RWPE2 (cell line): ENCODE measurements around the gene SOX12.
"Not testable (repeated sequence)": the region's sequence is repeated elsewhere in the genome, so short reads cannot be mapped to it uniquely, and the experiment has no call there.

ENCODE experiments used
- ATAC-seq: fragments of 200-7000 bp; cut with Tn5 transposase; 3 replicates; pipeline ENCODE4 v1.9.1; 2021; ENCODE audit warnings: low read depth
- DNase-seq: peaks from one replicate; pipeline ENCODE4 v3.0.0-alpha.2; 2020; ENCODE audit warnings: low spot score
- H3K27ac ChIP-seq: fragments of 450-650 bp; 2 replicates; pipeline ENCODE4 v1.5.1; 2017; ENCODE audit warnings: mild to moderate bottlenecking; ENCODE audit not compliant: poor library complexity, severe bottlenecking
- H3K27me3 ChIP-seq: fragments of 250-450 bp; sonication (Bioruptor Pico); 2 replicates; pipeline ENCODE4 v1.5.1; 2021; ENCODE audit warnings: mild to moderate bottlenecking, moderate library complexity; ENCODE audit not compliant: insufficient read depth, poor library complexity, severe bottlenecking
- H3K36me3 ChIP-seq: fragments of 250-450 bp; sonication (Bioruptor Pico); 2 replicates; pipeline ENCODE4 v1.5.1; 2020; ENCODE audit warnings: low read depth, mild to moderate bottlenecking, moderate library complexity
- H3K4me1 ChIP-seq: fragments of 250-450 bp; sonication (Bioruptor Pico); 2 replicates; pipeline ENCODE4 v1.5.1; 2021; ENCODE audit warnings: mild to moderate bottlenecking, moderate library complexity; ENCODE audit not compliant: insufficient read depth, poor library complexity, severe bottlenecking
- H3K4me3 ChIP-seq: fragments of 250-450 bp; sonication (Bioruptor Pico); 2 replicates; pipeline ENCODE4 v1.5.1; 2021; ENCODE audit warnings: mild to moderate bottlenecking, moderate library complexity; ENCODE audit not compliant: severe bottlenecking
- H3K9me3 ChIP-seq: fragments of 250-450 bp; sonication (Bioruptor Pico); 2 replicates; pipeline ENCODE4 v1.5.1; 2021; ENCODE audit warnings: mild to moderate bottlenecking, moderate library complexity; ENCODE audit not compliant: severe bottlenecking
- TF ChIP-seq, protein P1 (sequence below): fragments of 450-650 bp; IDR thresholded peaks from one replicate; pipeline ENCODE4 v1.5.1; 2017; ENCODE audit warnings: mild to moderate bottlenecking, moderate library complexity; ENCODE audit not compliant: poor library complexity, severe bottlenecking

The SOX12 gene

DNA sequence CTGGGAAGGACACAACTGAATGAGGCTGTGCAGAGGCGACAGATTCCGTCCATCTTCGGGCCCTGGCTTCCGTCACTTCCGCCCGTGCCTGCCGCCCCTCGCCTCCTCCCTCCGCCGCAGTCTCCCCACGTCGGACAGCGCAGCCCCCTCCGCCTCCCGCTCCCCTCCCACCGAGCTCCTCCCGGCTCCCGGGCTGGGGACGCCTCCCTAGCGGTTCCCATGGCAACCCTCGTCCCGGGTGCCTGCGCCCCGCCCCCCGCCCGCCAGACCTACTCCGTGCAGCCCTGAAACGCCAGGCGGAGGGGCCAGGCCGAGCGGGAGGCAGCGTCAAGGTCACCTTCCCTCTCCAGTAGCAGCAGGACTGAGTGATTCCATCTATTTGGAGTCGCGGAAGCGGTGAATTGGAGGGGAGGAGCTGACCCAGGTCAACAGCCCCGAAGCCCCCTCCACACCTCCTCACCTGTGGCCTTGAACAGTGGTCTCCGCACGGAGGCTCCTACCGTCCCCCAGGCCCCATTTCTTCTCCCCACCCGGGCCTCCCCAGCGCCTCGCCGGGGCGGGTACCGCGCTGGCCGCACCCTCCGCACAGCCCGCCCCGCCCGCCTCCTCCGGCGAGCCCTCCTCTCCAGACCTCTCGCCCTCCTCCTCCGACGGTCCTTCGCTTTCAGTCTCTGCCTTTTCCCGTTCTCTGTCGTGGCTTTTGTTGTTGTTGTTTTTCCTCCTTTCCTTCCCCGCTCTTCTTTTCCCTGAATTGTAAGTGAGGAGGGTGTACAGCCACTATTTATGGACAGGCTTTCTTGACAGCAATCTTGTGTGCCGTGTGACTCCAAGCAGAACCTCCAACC is 22.5 kb downstream of the SOX12 start:
- ATAC-seq: peak; percentile 82
- Histone ChIP-seq H3K27ac (peak overlapping the region; percentile 76), H3K36me3 (peaks cover 8% of the 10 kb centered on the region; the same call in 1 of the 2 replicates), H3K27me3 (no peaks in the 10 kb centered on the region), H3K9me3 (peaks cover under 1% of the 10 kb centered on the region), H3K4me3 (peak overlapping the region; percentile 46), H3K4me1 (no peaks in the 10 kb centered on the region)
- TF ChIP-seq, protein P1, sequence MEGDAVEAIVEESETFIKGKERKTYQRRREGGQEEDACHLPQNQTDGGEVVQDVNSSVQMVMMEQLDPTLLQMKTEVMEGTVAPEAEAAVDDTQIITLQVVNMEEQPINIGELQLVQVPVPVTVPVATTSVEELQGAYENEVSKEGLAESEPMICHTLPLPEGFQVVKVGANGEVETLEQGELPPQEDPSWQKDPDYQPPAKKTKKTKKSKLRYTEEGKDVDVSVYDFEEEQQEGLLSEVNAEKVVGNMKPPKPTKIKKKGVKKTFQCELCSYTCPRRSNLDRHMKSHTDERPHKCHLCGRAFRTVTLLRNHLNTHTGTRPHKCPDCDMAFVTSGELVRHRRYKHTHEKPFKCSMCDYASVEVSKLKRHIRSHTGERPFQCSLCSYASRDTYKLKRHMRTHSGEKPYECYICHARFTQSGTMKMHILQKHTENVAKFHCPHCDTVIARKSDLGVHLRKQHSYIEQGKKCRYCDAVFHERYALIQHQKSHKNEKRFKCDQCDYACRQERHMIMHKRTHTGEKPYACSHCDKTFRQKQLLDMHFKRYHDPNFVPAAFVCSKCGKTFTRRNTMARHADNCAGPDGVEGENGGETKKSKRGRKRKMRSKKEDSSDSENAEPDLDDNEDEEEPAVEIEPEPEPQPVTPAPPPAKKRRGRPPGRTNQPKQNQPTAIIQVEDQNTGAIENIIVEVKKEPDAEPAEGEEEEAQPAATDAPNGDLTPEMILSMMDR: no peak
- DNase-seq: peak; percentile 95

DNA sequence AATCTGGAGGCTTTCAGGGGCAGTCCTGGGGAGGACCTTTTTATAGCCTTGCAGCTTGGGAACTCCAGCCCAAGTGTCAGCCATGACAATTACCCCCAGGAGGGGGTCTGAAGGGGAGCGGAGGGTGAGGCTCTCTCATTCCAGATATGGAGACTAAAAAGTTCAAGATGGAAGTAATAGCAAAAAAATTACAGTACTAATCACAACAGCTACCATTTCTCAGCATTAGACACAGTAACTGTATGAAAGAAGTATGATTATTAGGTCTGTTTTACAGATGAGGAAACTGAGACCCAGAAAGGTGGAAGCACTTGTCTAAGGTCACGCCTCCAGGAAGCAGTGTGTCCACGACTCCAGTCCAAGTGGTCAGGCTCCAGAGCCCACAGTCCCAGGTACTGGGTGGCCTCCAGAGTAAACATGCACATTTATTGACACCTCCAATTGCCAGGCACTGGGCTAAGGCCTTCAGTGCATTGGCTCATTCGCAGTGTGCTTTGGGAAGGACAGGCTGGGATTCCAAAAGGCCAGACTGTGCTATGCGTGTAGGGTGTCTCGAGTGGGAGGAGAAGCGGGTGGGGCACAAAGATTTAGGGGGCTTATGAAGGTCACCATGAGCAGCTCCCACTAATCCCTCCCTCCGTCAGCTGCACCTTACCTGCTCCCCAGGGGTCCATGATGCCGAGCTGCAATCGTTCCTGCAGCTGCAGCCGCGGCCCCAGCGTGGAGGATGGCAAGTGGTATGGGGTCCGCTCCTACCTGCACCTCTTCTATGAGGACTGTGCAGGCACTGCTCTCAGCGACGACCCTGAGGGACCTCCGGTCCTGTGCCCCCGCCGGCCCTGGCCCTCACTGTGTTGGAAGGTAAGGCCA is 23.9 kb downstream of the SOX12 start:
- Histone ChIP-seq H3K4me3 (no peak overlapping the region), H3K9me3 (no peaks in the 10 kb centered on the region), H3K27me3 (no peaks in the 10 kb centered on the region), H3K27ac (peak overlapping the region; percentile 76), H3K36me3 (peaks cover 8% of the 10 kb centered on the region; the same call in 1 of the 2 replicates), H3K4me1 (no peaks in the 10 kb centered on the region)
- no peak for ATAC-seq
- TF ChIP-seq, protein P1: no peak
- no peak for DNase-seq

DNA sequence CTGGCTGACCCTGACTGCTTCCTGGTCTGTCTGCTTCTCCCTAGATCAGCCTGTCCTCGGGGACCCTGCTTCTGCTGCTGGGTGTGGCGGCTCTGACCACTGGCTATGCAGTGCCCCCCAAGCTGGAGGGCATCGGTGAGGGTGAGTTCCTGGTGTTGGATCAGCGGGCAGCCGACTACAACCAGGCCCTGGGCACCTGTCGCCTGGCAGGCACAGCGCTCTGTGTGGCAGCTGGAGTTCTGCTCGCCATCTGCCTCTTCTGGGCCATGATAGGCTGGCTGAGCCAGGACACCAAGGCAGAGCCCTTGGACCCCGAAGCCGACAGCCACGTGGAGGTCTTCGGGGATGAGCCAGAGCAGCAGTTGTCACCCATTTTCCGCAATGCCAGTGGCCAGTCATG is 27.8 kb downstream of the SOX12 start:
- Histone ChIP-seq H3K36me3 (peaks cover 8% of the 10 kb centered on the region; the same call in 1 of the 2 replicates), H3K4me3 (no peak overlapping the region), H3K4me1 (no peaks in the 10 kb centered on the region), H3K9me3 (no peaks in the 10 kb centered on the region), H3K27me3 (no peaks in the 10 kb centered on the region), H3K27ac (no peak overlapping the region)
- TF ChIP-seq, protein P1: no peak
- DNase-seq (no peak), ATAC-seq (no peak)

DNA sequence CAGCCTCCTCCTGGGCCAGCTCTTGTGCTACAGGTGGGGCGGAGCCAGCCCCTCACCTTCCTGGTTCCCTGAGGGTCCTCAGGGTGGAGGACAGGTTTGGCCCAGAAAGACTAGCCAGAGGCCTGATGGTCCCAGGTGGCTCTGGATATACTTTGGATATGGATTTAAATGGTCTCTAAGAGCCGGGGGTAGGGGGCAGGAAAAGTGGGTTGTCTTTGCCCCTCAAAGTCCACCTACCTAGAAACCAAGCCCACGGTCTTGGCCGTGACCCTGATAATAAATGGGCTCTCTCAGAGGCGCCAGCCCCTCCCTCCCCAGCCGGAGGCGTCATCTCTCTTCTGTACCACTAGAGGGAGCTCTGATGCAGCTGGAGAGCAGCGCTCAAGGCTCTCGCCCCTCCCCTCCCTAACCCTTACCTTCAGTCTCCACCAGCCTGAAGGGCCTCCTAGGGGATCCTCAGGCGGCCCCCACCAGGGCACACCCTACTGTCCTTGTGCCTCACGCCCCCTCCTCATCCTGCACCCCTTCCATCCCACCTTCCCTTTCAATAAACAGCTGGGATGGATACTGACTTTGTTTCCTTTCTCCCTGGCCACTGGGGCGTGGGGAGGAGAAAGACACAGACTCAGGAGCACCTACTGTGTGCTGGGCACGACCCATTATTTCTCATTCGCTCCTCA is 29.1 kb downstream of the SOX12 start:
- no peak overlapping the region for H3K4me3 ChIP-seq
- DNase-seq (no peak), ATAC-seq (peak; percentile 87)
- no peak overlapping the region for H3K27ac ChIP-seq
- no peaks in the 10 kb centered on the region for H3K9me3 ChIP-seq
- H3K27me3 ChIP-seq: no peaks in the 10 kb centered on the region
- TF ChIP-seq, protein P1: peak; percentile 98
- H3K36me3 ChIP-seq: peaks cover 5% of the 10 kb centered on the region; the same call in 1 of the 2 replicates
- H3K4me1 ChIP-seq: no peaks in the 10 kb centered on the region

DNA sequence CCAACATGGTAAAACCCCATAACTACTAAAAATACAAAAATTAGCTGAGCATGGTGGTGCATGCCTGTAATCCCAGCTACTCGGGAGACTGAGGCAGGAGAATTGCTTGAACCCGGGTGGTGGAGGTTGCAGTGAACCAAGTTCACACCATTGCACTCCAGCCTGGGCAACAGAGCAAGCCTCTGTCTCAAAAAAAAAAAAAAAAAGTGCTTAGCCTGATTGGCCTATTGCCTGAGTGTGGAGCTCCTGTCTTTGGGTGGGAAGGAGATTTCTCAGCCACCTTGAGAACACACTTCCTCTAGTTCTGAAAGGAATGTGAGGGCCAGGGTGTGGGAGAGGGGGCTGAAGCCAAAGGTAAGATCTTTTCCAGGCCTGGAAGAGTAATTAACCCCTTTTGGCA is 30.8 kb downstream of the SOX12 start:
- not testable (repeated sequence) for ATAC-seq

More for the DNA sequence above, 30.8 kb downstream of the SOX12 start:
- not testable (repeated sequence) for H3K27me3 ChIP-seq, DNase-seq, H3K4me1 ChIP-seq, H3K9me3 ChIP-seq, H3K27ac ChIP-seq, H3K36me3 ChIP-seq, H3K4me3 ChIP-seq
